Lung (tissue), 12 donors: ENCODE measurements around the gene MSRB3. TPM values are rescaled to one million over a fixed set of nuclear protein-coding genes. Genes with fewer than 3 reads are reported as not detected.
"Not testable (repeated sequence)": the region's sequence is repeated elsewhere in the genome, so short reads cannot be mapped to it uniquely, and the experiment has no call there.

Experiments
- ATAC-seq: fragments of 200-7000 bp; cut with Tn5 transposase; one replicate; pipeline ENCODE4 v1.9.1; 2020; ENCODE audit warnings: moderate number of reproducible peaks; ENCODE audit not compliant: insufficient read depth, low FRiP score
- DNase-seq, 3 donors: peaks; one replicate each; pipeline ENCODE4 v3.0.0-alpha.2; 2013 to 2017
- H3K27ac ChIP-seq, 2 donors: one replicate each; pipeline ENCODE4 v1.5.1; 2013; ENCODE audit warnings: mild to moderate bottlenecking in 2 of 2, moderate library complexity in 2 of 2, control low read depth in 1 of 2, inconsistent platforms in 1 of 2, low read depth in 1 of 2, low read length in 1 of 2
- H3K27me3 ChIP-seq, 3 donors: one replicate each; pipeline ENCODE4 v1.5.1; 2013; ENCODE audit warnings: low read length in 2 of 3; ENCODE audit not compliant: control insufficient read depth in 3 of 3, insufficient read depth in 3 of 3
- H3K36me3 ChIP-seq, 4 donors: one replicate each; pipeline ENCODE4 v1.5.1; 2013; ENCODE audit warnings: low read length in 4 of 4, mild to moderate bottlenecking in 1 of 4, moderate library complexity in 1 of 4; ENCODE audit not compliant: control insufficient read depth in 4 of 4, insufficient read depth in 4 of 4
- H3K4me1 ChIP-seq, 5 donors: one replicate each; pipeline ENCODE4 v1.5.1; 2013; ENCODE audit warnings: low read length in 5 of 5, mild to moderate bottlenecking in 2 of 5, moderate library complexity in 1 of 5; ENCODE audit not compliant: control insufficient read depth in 5 of 5, insufficient read depth in 5 of 5
- H3K4me3 ChIP-seq: one replicate; pipeline ENCODE4 v1.5.1; 2013; ENCODE audit warnings: mild to moderate bottlenecking, control low read depth, moderate library complexity
- H3K9ac ChIP-seq, 2 donors: one replicate each; pipeline ENCODE4 v1.5.1; 2013; ENCODE audit warnings: low read length in 2 of 2, control low read depth in 1 of 2; ENCODE audit not compliant: insufficient read depth in 1 of 2
- H3K9me3 ChIP-seq, 4 donors: one replicate each; pipeline ENCODE4 v1.5.1; 2013; ENCODE audit warnings: low read length in 3 of 4, mild to moderate bottlenecking in 1 of 4, moderate library complexity in 1 of 4; ENCODE audit not compliant: control insufficient read depth in 4 of 4, insufficient read depth in 3 of 4
- CTCF ChIP-seq: IDR thresholded peaks from 2 replicates; pipeline ENCODE4 v1.5.1; 2012; ENCODE audit warnings: mild to moderate bottlenecking; ENCODE audit errors: control extremely low read depth, extremely low read depth
- whole genome bisulfite sequencing, 2 donors: extraction: QIAGEN DNeasy Blood & Tissue Kit; methylation state at CpG; one replicate each; pipeline ENCODE4 v1.1.7; 2013; 5-methylcytosine and 5-hydroxymethylcytosine counted together
- polyA plus RNA-seq, 2 donors: library from polyadenylated mRNA; stranded (reverse); fragments of 200-250 nt; gene quantifications; one replicate each; pipeline ENCODE4 v1.2.1, GENCODE V29; 2013
- total RNA-seq, 2 donors: library from RNA; depleted of rRNA in 1 of 2; stranded (reverse); fragments of >200 nt in 1 of 2; gene quantifications; one replicate each; pipeline ENCODE4 v1.2.1, GENCODE V29; 2014 to 2021
- donor health status: control.
- donor health status: control.
- donor health status: Bipolar disorder and iron deficiency.
- donor health status: healthy.
- donor health status: DM: yes; HTN: yes; CAD: no.

Gene MSRB3
- total and polyA plus RNA-seq, 4 donors: 11.5 to 41.5 (median 28.3) TPM

DNA sequence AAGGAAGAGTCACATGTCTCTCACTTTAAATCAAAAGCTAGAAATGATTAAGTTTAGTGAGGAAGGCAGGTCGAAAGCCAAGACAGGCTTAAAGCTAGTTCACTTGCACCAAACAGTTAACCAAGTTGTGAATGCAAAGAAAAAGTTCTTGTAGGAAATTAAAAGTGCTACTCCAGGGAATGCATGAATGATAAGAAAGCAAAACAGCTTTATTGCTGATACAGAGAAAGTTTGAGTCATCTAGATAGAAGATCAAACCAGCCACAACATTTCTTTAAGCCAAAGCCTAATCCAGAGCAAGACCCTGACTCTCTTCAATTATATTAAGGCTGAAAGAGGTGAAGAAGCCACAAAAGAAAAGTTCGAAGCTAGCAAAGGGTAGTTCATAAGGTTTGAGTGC is 193.6 kb downstream of the MSRB3 start:
- DNase-seq: no peak
- Histone ChIP-seq H3K4me3 (no peak overlapping the region), H3K36me3 (no peaks in the 10 kb centered on the region), H3K4me1 (peaks cover 0 to 2% (median 0%) of the 10 kb centered on the region in 5 donors), H3K9ac (no peak overlapping the region), H3K9me3 (no peaks in the 10 kb centered on the region), H3K27ac (no peak overlapping the region), H3K27me3 (no peaks in the 10 kb centered on the region)
- no peak for ATAC-seq
- 72 to 86% methylated on average over 2 of the region's 2 CpGs for WGBS, 2 donors
- TF ChIP-seq CTCF: no peak

GRCh38 chr12:65474831-65475230 is 196.3 kb downstream of the MSRB3 start:
- Histone ChIP-seq H3K4me1 (peaks cover 0 to 2% (median 0%) of the 10 kb centered on the region in 5 donors), H3K36me3 (no peaks in the 10 kb centered on the region), H3K27me3 (no peaks in the 10 kb centered on the region), H3K9ac (no peak overlapping the region), H3K27ac (no peak overlapping the region), H3K4me3 (no peak overlapping the region), H3K9me3 (no peaks in the 10 kb centered on the region)
- TF ChIP-seq CTCF: no peak
- no peak for DNase-seq
- ATAC-seq: no peak
- WGBS, 2 donors: 88 to 93% methylated on average over 6 of the region's 6 CpGs

- TF ChIP-seq CTCF: no peak
- DNase-seq (no peak), ATAC-seq (no peak)
- no peaks in the 10 kb centered on the region for H3K27me3 ChIP-seq
- H3K27ac ChIP-seq: no peak overlapping the region
- no peaks in the 10 kb centered on the region for H3K36me3 ChIP-seq
- H3K9me3 ChIP-seq: no peaks in the 10 kb centered on the region
- H3K9ac ChIP-seq: no peak overlapping the region
- H3K4me3 ChIP-seq: no peak overlapping the region
- no peaks in the 10 kb centered on the region for H3K4me1 ChIP-seq
These were observed 199.2 kb downstream of the MSRB3 start for GRCh38 chr12:65477721-65478120.

GRCh38 chr12:65483891-65484516 is 205.5 kb downstream of the MSRB3 start:
- 96 to 97% methylated on average over 3 of the region's 3 CpGs for WGBS, 2 donors
- DNase-seq, H3K4me3 ChIP-seq, H3K4me1 ChIP-seq, H3K9me3 ChIP-seq, H3K9ac ChIP-seq, H3K36me3 ChIP-seq, H3K27ac ChIP-seq, ATAC-seq, H3K27me3 ChIP-seq: not testable (repeated sequence)
